Occipital lobe (tissue), 2 donors: Measurements from ENCODE around the gene LHX4. TPM values are rescaled to one million over a fixed set of nuclear protein-coding genes. Genes with fewer than 3 reads are reported as not detected.

Source experiments
- DNase-seq: peaks from one replicate; lab custom pipeline; 2025; lab: John Stamatoyannopoulos, UW
- total RNA-seq: library from RNA; depleted of rRNA; stranded (reverse); fragments of >200 nt; gene quantifications from one replicate; pipeline ENCODE4 v1.2.3, GENCODE V29; 2014

LHX4 gene
- total RNA-seq, 1 donor from 2014 or later, result 0.31 TPM

- no peak for DNase-seq
These were observed 69.6 kb downstream of the LHX4 start for GRCh38 chr1:180299479-180300221.

GRCh38 chr1:180301135-180301742 lies 71.2 kb downstream of the LHX4 start:
- DNase-seq, result no peak

- DNase-seq, result no peak
These were observed 79.3 kb downstream of the LHX4 start for GRCh38 chr1:180309338-180309737.

- no peak for DNase-seq
These were observed 80.0 kb downstream of the LHX4 start for GRCh38 chr1:180310095-180310494.

- no peak for DNase-seq
These were observed 81.1 kb downstream of the LHX4 start for GRCh38 chr1:180311011-180311730.

- no peak for DNase-seq
These were observed 82.9 kb downstream of the LHX4 start for GRCh38 chr1:180312926-180313325.

- no peak for DNase-seq
These were observed 97.0 kb downstream of the LHX4 start for GRCh38 chr1:180327089-180327488.

Other genes with a start within 250 kb of the LHX4 start
- gene QSOX1, start 75.4 kb upstream of the LHX4 start, total RNA-seq, result 20.0 TPM